Measurements from ENCODE around the gene QRFP. TPM values are rescaled to one million over a fixed set of nuclear protein-coding genes. Genes with fewer than 3 reads are reported as not detected.

Gene QRFP
- not detected in 3 replicates for polyA plus RNA-seq
- not detected for polyA plus RNA-seq (2011; ENCODE audit: low read depth)
- polyA plus RNA-seq (2011; cell fraction: cytosol; rRNA removed): not detected in 2 replicates
- polyA plus RNA-seq (2011; cell fraction: nucleus; rRNA removed): not detected in 2 replicates
- 0.10 and 0.18 TPM in 2 replicates for polyA plus RNA-seq (2012; ENCODE audit: low replicate concordance)
- polyA minus RNA-seq: not detected in 3 replicates
- polyA minus RNA-seq (2011; cell fraction: cytosol; rRNA and poly(A)+ RNA removed): not detected
- polyA minus RNA-seq (2011; cell fraction: nucleus; rRNA and poly(A)+ RNA removed): not detected in 2 replicates

DNA sequence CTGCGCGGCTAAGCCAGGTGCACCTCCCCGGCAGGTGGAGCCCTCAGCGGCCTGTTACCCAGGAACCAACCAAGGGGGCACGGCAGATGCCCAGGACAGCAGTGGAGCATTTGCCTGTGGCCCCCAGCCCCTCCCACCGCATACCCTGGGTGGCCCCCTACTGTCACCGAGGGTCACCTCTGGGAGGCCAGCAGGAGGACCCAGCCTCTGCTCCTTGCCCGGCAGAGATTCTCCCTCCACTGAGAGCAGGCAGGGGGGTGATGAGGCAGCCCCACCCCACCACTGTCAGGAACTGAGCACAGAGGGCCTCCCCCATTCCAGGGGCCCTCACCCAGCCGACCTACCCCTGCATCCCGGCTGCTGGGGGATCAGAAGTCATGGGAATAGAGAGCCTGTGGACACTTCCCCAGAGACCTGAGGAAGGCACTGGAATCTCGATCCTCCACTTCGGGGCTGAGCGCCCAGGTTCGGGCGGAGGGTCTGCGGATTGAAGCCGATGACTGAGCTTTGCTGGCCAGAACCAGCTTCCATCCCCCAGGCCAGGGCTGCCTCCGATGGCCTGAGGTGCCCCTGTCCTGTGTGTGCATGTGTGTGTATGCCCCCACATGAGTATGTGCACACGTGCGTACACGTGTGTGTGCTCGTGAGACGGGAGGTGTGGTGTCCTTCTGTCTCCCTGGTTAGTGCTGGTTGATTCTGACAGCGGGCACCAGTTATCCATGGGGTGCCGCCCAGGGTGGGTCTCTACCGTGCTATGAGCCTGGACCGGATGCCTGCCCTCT is at the start of gene QRFP:
Gene QRFP (minus strand): TSS at position 580 of the 782 bp plus-strand sequence. CDS start 2,974 bp downstream, outside the sequence.
- Histone ChIP-seq H3K36me3 (ENCODE audit: control insufficient read depth in 2 of 2, extremely low read depth in 1 of 2, insufficient read depth in 2 of 2, low read length in 2 of 2) (peaks cover 0 to 3% of the 10 kb centered on the region in 2 experiments), H3K27ac (ENCODE audit: control insufficient read depth, insufficient read depth, low read length) (no peak within 1 kb of the TSS), H3K4me2 (ENCODE audit: control insufficient read depth, extremely low read depth, insufficient read depth, low read depth, low read length) (no peak within 1 kb of the TSS), H3K9me3 (ENCODE audit: control insufficient read depth, low read depth, low read length) (no peaks in the 10 kb centered on the region), H3K9me1 (ENCODE audit: control insufficient read depth, extremely low read depth, insufficient read depth, low read length) (no peaks in the 10 kb centered on the region), H4K20me1 (ENCODE audit: control insufficient read depth, extremely low read depth, insufficient read depth, low read length) (peaks cover 3% of the 10 kb centered on the region), H3K4me1 (ENCODE audit: control insufficient read depth, extremely low read depth, insufficient read depth, low read length) (no peaks in the 10 kb centered on the region), H2AFZ (ENCODE audit: control insufficient read depth, low read length) (no peak within 1 kb of the TSS), H3K79me2 (ENCODE audit: control insufficient read depth, insufficient read depth, low read length) (no peaks in the 10 kb centered on the region), H3K4me3 (ENCODE audit: control insufficient read depth in 2 of 3, extremely low read depth in 1 of 3, insufficient read depth in 2 of 3, low read depth in 1 of 3, low read length in 3 of 3) (no peak within 1 kb of the TSS), H3K27me3 (ENCODE audit: control insufficient read depth, extremely low read depth, insufficient read depth, low read length) (peaks cover 48% of the 10 kb centered on the region), H3K9ac (ENCODE audit: control insufficient read depth, extremely low read depth, insufficient read depth, low read length) (no peak within 1 kb of the TSS)
- dilution Hi-C loops (cut with MboI; ENCODE audit: extremely low pct_ligation_motif_present, low sequenced_read_pairs): no loop called here
- no peak for TF ChIP-seq EZH2 (IDR thresholded peaks at IDR 0.05; ENCODE audit: low read length)
- peak in 1 of 3 experiments; percentile 6 for TF ChIP-seq CTCF (optimal IDR thresholded peaks at IDR 0.05 in 1 of 3, IDR thresholded peaks at IDR 0.05 in 1 of 3, conservative IDR thresholded peaks at IDR 0.05 in 1 of 3; ENCODE audit: extremely low read depth in 1 of 3, insufficient read depth in 2 of 3, low read length in 3 of 3)
- FAIRE-seq (no peak), DNase-seq (ENCODE audit: low read depth, low spot score) (no peak)

DNA sequence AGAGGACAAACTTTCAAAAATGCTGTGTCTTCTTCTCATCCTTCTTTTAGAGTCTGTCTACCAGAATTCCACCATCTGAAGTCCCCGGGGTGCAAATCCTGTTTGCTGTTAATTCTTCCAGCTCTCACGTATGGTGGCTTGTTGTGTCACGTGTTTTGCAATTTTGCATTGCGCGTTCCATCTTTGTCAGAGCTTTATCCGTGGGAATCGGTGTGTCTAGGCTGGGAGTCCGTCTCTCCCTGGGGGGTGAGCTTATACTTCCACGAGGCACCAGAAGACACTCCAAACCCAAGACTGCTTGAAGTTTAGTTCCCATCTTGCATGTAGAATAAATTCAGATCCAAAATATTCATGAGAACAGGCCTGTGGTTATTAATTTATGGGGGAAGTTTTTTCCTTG is 48.6 kb upstream of the QRFP start:
- dilution Hi-C loops (cut with MboI; ENCODE audit: extremely low pct_ligation_motif_present, low sequenced_read_pairs): no loop called here
- DNase-seq (ENCODE audit: low read depth, low spot score): no peak
- peaks cover 22% of the 10 kb centered on the region for H3K4me1 ChIP-seq (ENCODE audit: control insufficient read depth, extremely low read depth, insufficient read depth, low read length)
- H3K9me3 ChIP-seq (ENCODE audit: control insufficient read depth, low read depth, low read length): peaks cover 3% of the 10 kb centered on the region
- FAIRE-seq: no peak
- no peak overlapping the region for H3K27ac ChIP-seq (ENCODE audit: control insufficient read depth, insufficient read depth, low read length)
- no peak for TF ChIP-seq CTCF (optimal IDR thresholded peaks at IDR 0.05 in 1 of 3, IDR thresholded peaks at IDR 0.05 in 1 of 3, conservative IDR thresholded peaks at IDR 0.05 in 1 of 3; ENCODE audit: extremely low read depth in 1 of 3, insufficient read depth in 2 of 3, low read length in 3 of 3)
- H3K27me3 ChIP-seq (ENCODE audit: control insufficient read depth, extremely low read depth, insufficient read depth, low read length): peaks cover 31% of the 10 kb centered on the region
- no peak overlapping the region for H3K4me3 ChIP-seq (ENCODE audit: control insufficient read depth in 2 of 3, extremely low read depth in 1 of 3, insufficient read depth in 2 of 3, low read depth in 1 of 3, low read length in 3 of 3)
- no peaks in the 10 kb centered on the region for H3K36me3 ChIP-seq (ENCODE audit: control insufficient read depth in 2 of 2, extremely low read depth in 1 of 2, insufficient read depth in 2 of 2, low read length in 2 of 2)
- no peak overlapping the region for H3K9ac ChIP-seq (ENCODE audit: control insufficient read depth, extremely low read depth, insufficient read depth, low read length)
- H3K4me2 ChIP-seq (ENCODE audit: control insufficient read depth, extremely low read depth, insufficient read depth, low read depth, low read length): no peak overlapping the region
- H4K20me1 ChIP-seq (ENCODE audit: control insufficient read depth, extremely low read depth, insufficient read depth, low read length): peaks cover 4% of the 10 kb centered on the region
- H3K9me1 ChIP-seq (ENCODE audit: control insufficient read depth, extremely low read depth, insufficient read depth, low read length): no peaks in the 10 kb centered on the region
- H3K79me2 ChIP-seq (ENCODE audit: control insufficient read depth, insufficient read depth, low read length): no peaks in the 10 kb centered on the region
- no peak overlapping the region for H2AFZ ChIP-seq (ENCODE audit: control insufficient read depth, low read length)
